ENCODE data around the gene DMXL2.

DMXL2 gene

GRCh38 chr15:51484781-51485180, 137.8 kb downstream of the DMXL2 start:
- TF ChIP-seq ZFX (IDR thresholded peaks at IDR 0.05) (no peak), CTCF (conservative IDR thresholded peaks at IDR 0.05) (no peak)
- no peak overlapping the region for H3K27ac ChIP-seq

DNA sequence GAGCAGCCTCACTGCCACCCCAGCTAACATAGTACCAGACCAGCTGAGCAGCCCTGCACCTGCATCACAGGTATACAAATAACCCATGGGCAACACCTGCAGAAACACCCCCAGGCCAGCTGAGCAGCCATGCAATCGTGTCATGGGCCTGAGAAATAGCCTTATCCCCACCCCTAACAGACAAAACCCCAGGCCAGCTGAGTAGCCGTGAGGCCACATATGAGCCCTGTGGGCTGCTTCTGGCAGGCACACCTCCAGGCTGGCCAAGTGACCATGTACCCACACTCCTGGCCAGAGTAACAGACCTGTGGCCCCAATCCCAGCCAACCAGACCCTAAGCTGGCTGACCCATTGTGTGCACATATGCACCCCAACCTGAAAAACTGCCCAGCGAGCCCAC, 138.6 kb downstream of the DMXL2 start:
- TF ChIP-seq CTCF (conservative IDR thresholded peaks at IDR 0.05) (no peak), ZFX (IDR thresholded peaks at IDR 0.05) (no peak)
- H3K27ac ChIP-seq: no peak overlapping the region

DNA sequence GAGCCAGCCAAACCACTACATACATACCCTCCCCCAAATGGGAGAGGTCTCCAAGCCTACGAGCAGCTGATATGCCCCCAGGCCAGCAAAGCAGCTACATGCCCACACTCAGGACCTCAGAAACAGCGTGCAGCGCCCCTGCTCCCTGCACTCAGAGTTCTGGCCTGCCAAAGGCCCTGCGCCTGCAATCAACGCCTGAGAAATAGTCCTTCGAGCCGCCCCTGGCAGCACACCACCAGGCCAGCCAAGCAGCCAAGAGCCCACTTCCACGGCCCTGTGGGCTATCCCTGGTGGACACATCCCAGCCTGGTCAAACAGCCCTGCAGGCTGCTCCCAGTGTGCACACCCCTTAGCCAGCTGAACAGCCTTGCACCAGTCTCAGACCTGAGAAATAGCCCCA, 139.1 kb downstream of the DMXL2 start:
- TF ChIP-seq CTCF (conservative IDR thresholded peaks at IDR 0.05): no peak
- TF ChIP-seq ZFX (IDR thresholded peaks at IDR 0.05): no peak

GRCh38 chr15:51475736-51476135, 146.8 kb downstream of the DMXL2 start:
- no peak overlapping the region for H3K27ac ChIP-seq
- TF ChIP-seq ZFX (IDR thresholded peaks at IDR 0.05): no peak
- no peak for TF ChIP-seq CTCF (conservative IDR thresholded peaks at IDR 0.05)

More for the DNA sequence above, 139.1 kb downstream of the DMXL2 start:
- no peak overlapping the region for H3K27ac ChIP-seq

DNA sequence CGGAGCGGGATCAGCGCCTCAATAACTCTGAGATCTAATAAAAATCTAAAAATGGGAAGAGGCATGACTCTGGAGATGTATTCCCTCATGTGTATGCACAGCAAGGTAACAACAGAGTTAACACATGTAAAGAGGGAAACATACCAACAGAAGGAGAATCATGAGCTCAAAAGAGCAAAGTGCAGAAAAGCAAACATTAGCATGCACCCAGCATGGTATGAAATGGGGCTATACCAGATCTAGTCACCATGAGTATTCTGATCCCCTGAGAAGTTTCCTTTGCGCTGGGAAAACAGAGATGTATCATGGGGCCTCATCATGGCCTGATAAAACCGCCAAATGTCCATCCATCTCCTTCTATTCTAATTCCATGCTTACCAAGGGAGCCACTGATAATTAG, 152.1 kb downstream of the DMXL2 start:
- no peak for TF ChIP-seq CTCF (conservative IDR thresholded peaks at IDR 0.05)
- TF ChIP-seq ZFX (IDR thresholded peaks at IDR 0.05): no peak
- no peak overlapping the region for H3K27ac ChIP-seq

DNA sequence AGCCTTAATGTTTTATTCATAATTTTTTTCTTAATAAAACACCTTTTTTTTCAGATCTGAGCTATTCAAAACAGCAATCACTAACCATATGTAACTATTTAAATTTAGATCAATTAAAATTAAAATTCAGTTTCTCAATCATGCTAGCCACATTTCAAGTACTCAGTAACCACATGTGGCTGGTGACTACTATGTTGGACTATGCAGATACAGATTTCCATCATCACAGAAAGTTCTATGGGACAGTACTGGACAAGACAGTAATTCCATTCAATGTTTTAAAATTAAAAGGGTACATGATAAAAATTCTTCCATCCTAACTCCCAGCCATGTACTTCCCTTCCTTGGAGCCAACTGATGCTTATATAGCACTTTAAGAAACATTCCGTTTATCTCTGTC, 161.8 kb downstream of the DMXL2 start:
- no peak for TF ChIP-seq CTCF (conservative IDR thresholded peaks at IDR 0.05)
- no peak for TF ChIP-seq ZFX (IDR thresholded peaks at IDR 0.05)
- H3K27ac ChIP-seq: no peak overlapping the region

DNA sequence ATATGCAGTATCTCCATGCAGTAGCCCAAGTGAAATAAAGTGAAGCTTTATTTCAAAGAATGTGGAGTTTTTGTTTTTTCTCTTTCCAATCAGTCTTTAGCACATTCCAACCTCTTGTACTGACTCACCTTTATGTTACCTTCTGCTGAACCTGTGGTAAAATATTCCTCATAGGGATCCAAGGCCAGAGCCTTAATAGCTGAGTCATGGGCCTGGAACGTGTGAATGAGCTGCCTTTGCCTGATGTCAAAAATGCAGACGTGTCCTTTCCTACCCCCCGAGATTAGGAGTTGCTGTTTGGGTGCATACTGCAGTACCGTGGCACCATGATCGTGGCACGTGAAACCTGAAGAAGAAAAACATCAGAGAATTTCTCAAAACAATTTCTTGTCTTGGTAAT, 172.6 kb downstream of the DMXL2 start:
- no peak overlapping the region for H3K27ac ChIP-seq
- TF ChIP-seq ZFX (IDR thresholded peaks at IDR 0.05): no peak
- TF ChIP-seq CTCF (conservative IDR thresholded peaks at IDR 0.05): no peak
